NCI-H748 (cell line): ENCODE data around the gene ERICH6.

Experiments
- DNase-seq: peaks from one replicate; lab custom pipeline; 2025; ENCODE audit not compliant: unreplicated experiment; lab: John Stamatoyannopoulos, UW

The ERICH6 gene

GRCh38 chr3:150703756-150704344 lies at the start of gene ERICH6:
TSS of gene ERICH6 (minus strand) at chr3:150703920. CDS start at chr3:150703898, 22 bp downstream.
- DNase-seq: peak; percentile 89

- peak; percentile 66 for DNase-seq
Measured at GRCh38 chr3:150751781-150752263, 48.1 kb upstream of the ERICH6 start.

GRCh38 chr3:150749255-150749654 lies 45.5 kb upstream of the ERICH6 start:
- no peak for DNase-seq

GRCh38 chr3:150748684-150749047 lies 44.9 kb upstream of the ERICH6 start:
- no peak for DNase-seq

- peak; percentile 32 for DNase-seq
Measured at GRCh38 chr3:150747886-150748683, 44.4 kb upstream of the ERICH6 start.

- no peak for DNase-seq
Measured at GRCh38 chr3:150746791-150747590, 43.3 kb upstream of the ERICH6 start.

GRCh38 chr3:150745832-150746231 lies 42.1 kb upstream of the ERICH6 start:
- DNase-seq: no peak

- no peak for DNase-seq
Measured at GRCh38 chr3:150744919-150745211, 41.1 kb upstream of the ERICH6 start.

GRCh38 chr3:150744041-150744918 lies 40.6 kb upstream of the ERICH6 start:
- DNase-seq: no peak

GRCh38 chr3:150743508-150743907 lies 39.8 kb upstream of the ERICH6 start:
- DNase-seq: no peak

- no peak for DNase-seq
Measured at GRCh38 chr3:150742679-150743078, 39.0 kb upstream of the ERICH6 start.

GRCh38 chr3:150742141-150742523 lies 38.4 kb upstream of the ERICH6 start:
- no peak for DNase-seq

- no peak for DNase-seq
Measured at GRCh38 chr3:150741497-150742140, 37.9 kb upstream of the ERICH6 start.

- DNase-seq: no peak
Measured at GRCh38 chr3:150740733-150741496, 37.2 kb upstream of the ERICH6 start.

- DNase-seq: no peak
Measured at GRCh38 chr3:150739877-150740645, 36.3 kb upstream of the ERICH6 start.

- no peak for DNase-seq
Measured at GRCh38 chr3:150739200-150739863, 35.6 kb upstream of the ERICH6 start.

- no peak for DNase-seq
Measured at GRCh38 chr3:150738688-150739087, 35.0 kb upstream of the ERICH6 start.

GRCh38 chr3:150737874-150738679 lies 34.4 kb upstream of the ERICH6 start:
- DNase-seq: no peak
